NCI-H2081 treated with DMSO at 0.1 percent for 48 hours (cell line): ENCODE measurements around the gene TYW1.
"Not testable (repeated sequence)": the region's sequence is repeated elsewhere in the genome, so short reads cannot be mapped to it uniquely, and the experiment has no call there.

Experiments
- DNase-seq: peaks from one replicate; lab custom pipeline; 2025; lab: John Stamatoyannopoulos, UW

Gene TYW1

GRCh38 chr7:67045496-67045995 lies 48.9 kb downstream of the TYW1 start:
- DNase-seq, result no peak

- not testable (repeated sequence) for DNase-seq
These were observed 50.2 kb downstream of the TYW1 start for GRCh38 chr7:67046819-67047218.

- DNase-seq, result not testable (repeated sequence)
These were observed 53.3 kb downstream of the TYW1 start for GRCh38 chr7:67049908-67050307.

- not testable (repeated sequence) for DNase-seq
These were observed 55.5 kb downstream of the TYW1 start for GRCh38 chr7:67052161-67052560.

DNA sequence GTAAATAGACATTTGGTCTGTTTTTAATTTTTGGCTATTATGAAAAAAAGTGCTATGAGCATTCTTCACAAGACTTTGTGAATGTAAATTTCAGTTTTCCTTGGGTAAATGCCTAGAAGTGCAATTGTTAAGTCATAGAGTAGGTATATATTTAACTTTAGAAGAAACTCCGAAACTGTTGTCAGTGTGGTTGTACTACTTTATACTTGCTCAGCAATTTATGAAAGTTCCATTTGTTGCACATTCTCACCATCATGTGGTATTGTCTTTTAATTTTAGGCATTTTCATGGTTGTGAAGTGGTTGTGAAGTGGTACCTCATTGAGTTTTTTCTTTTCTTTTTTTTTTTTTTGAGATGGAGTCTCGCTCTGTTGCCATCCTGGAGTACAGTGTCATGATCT lies 60.0 kb downstream of the TYW1 start:
- DNase-seq, result no peak

DNA sequence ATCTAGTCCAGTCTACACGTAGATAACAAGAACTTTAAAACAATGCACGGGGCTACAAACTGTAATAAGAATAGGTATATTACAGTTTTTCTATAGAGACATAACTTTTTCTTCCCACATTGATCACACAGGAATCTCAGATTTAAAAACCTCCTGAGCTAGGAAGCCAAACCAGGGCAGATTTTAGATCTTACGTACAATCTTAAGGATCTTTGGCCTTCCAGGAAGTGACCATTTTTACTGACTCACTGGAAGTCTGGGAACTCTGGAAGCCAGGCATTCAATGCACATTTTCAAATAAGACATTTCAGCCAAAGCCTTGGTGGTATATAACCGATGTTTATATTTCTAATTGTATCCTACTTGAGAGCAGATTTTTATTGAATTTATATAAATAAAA lies 64.7 kb downstream of the TYW1 start:
- DNase-seq, result not testable (repeated sequence)

DNA sequence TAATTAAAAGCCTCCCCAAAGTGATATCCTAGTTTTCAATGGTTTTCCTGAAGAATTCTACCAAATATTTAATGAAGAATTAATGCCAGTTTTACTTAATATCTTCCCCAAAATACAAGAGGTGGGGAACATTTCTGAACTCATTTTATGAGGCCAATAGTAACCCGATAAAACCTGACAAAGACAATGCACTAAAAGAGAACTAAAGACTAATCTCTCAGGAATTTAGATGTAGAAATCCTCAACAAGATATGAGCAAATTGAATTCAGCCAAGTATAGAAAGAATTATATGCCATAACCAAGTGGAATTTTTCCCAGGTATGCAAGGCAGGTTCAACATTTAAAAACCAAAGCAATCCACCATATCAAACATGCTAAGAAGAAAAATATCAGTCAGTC lies 66.2 kb downstream of the TYW1 start:
- DNase-seq, result not testable (repeated sequence)

DNA sequence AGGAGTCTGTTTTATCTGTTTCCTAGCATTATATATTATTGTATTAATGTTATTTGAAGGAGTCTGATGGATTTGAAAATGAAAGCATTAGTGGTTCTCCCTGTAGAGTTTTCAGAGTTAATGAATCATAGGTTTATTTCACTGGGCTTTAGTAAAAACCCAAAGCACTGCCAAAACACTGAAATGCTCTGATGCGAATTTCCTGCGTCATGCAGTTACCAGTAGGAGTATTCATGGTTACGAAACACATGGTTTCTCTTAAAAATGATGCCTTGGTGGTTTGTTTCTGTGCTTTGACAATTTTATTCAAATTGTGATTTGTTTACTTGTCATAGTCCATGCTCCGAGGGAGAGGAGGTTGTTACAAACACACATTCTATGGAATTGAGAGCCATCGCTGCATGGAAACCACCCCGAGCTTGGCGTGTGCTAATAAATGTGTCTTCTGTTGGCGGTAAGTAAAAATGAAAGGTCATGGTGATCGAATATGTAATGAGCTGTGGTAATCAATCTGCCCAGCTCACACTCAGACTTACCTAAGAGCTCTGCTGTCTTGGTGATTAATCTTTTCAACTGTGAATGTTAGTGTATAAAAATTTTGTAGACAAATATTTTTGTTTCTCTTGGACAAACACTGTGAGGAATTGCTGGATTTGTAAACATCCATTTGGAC lies 70.5 kb downstream of the TYW1 start:
- DNase-seq, result not testable (repeated sequence)

DNA sequence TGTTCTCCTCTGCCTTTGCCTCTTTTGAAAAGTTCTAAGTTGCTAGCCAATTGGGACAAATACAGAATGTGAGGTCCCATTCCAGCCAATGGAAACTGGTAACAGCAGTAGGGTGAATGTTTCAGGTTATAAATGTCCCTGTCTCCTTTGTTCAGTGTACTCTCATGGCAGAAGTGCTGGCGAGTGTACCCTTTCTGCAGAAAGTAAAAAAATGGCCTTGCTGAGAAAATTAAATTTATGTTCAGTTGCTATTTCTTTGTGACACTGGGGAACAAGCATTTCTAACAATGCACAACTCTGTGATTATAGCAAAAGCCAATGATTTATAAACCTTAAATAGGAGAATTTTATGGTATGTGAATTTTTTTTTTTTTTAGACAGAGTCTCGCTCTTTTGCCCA lies 79.5 kb downstream of the TYW1 start:
- DNase-seq, result not testable (repeated sequence)

DNA sequence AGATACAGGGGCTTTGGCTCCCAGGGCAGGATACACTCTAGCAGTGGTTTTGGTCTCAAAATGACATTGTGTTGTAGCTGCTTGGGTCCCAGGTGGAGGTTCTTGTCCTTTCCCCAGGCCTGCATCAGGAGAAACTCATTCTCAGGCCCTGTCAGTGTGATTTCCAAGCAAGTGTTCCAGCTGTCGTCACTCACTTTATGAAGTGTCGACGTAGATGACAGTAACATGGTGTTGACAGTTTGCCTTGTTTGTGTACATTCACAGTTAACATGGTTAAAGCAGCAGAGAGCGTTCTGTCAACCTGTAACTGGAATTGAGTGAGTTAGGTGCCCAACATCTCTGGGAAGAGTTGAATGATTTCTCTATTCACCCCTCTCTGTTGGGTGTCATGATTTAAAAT lies 86.2 kb downstream of the TYW1 start:
- DNase-seq, result not testable (repeated sequence)

DNA sequence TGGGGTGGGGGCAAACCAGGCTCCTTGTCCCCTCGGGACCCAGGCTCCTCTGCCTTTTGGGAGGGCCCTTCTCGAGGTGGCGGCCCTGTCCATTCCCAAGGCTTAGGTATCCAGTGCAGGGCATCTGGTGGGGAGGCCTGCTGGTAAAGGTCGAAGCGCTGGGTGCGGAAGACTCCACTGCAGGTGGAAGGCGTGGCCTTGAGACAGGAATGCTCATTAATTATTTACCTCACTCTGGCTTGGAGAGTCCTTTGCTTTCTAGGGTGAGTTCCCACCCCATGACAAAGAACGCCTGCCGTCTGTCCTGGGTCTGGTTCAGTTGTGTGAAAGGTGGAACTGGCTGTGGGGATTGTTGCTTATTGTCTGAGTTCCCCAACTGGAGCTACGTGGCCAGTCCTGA lies 92.6 kb downstream of the TYW1 start:
- DNase-seq, result not testable (repeated sequence)

- not testable (repeated sequence) for DNase-seq
These were observed 94.4 kb downstream of the TYW1 start for GRCh38 chr7:67091053-67091452.

DNA sequence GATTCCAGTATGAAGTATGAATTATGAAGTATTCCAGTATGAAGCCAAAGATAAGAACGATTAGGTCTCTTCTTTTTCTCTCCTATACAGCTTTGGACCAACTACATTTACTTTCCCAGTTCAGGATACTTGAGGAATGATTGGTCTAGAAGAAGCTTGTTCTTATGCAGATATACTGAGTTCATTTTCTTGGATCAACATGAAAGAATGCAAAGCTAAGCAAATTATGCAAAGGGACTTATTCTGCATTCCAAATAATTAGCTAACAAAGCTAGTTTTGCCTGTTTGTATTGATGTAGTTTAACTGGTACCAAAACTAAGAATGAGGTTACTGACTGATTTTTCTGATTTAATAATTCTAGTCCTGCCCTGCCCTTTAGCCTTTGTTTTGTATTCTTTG lies 101.4 kb downstream of the TYW1 start:
- DNase-seq, result not testable (repeated sequence)

DNA sequence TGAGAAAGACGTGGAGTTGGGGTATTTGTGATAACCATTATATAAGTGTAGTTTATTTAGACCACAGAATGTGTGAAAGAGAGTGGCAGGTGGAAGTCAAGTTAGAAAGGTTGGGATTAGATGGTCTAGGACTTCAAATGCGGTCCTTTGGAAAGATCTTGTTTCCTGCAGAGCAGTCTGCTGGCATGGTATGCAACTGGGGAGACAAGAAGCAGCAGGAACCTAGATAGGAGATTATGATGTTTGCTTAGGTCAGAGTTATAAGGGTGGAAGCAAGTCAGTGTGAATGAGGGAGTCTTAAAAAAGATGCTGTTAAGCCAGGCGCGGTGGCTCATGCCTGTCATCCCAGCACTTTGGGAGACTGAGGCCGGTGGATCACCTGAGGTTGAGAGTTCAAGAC lies 102.8 kb downstream of the TYW1 start:
- not testable (repeated sequence) for DNase-seq

DNA sequence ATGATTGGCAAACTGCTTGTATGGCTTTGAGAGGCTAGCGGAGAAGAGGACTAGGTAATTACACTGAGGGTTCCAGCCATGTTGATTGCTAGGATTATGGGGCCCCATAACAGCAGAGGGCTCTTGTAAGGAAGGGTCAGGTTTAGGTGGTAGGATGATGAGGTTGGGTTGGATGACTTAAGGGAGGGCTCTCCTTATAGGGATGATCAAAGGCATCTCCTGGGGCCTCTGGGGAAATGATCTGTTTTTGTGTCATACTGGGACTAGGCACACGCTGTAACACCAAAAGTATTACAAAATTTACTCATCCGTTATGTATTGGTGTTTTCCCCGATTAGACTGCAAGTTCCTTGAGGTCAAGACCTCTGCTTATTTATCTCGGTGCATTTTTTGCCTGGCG lies 103.4 kb downstream of the TYW1 start:
- not testable (repeated sequence) for DNase-seq

GRCh38 chr7:67100956-67101361 lies 104.3 kb downstream of the TYW1 start:
- no peak for DNase-seq

DNA sequence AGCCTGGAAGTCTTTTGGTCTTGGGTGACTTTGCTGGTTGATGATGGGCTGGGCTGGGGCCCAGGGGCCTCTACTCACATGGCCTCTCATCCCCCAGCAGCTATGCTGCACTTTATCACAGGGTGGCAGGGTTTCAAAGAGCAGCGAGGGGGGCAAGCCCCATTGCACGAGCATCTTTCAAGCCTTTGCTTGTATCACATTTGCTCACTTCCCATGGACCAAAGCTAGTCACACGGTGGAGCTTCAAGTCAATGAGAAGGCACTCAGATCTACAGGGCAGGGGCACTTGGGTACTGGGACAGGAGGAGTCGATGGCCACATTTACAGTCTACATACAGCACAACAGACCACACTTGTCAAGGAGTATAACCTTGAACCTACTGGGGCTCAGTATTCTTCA lies 108.3 kb downstream of the TYW1 start:
- DNase-seq, result not testable (repeated sequence)

- no peak for DNase-seq
These were observed 108.7 kb downstream of the TYW1 start for GRCh38 chr7:67105377-67105776.

DNA sequence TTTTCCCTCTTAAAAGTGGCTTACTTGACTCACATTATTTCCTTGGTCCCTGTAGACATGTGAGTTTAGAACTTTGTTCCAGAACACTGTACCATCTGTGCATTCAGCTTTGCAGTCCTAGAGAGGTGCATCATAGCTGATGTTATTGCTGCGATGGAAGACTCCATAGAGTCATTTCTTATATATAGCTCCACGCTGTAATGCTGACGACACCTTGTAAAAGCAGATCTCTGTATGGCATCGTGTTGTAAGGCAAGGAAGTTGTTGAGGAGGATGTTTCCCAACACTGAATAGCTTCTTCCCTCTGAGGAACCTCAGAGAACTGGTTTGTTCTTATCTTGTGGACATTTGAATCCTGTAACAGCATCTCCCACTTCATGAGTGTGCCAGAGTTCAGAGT lies 109.6 kb downstream of the TYW1 start:
- DNase-seq, result not testable (repeated sequence)

GRCh38 chr7:67111342-67111741 lies 114.7 kb downstream of the TYW1 start:
- not testable (repeated sequence) for DNase-seq

GRCh38 chr7:67114483-67115246 lies 118.0 kb downstream of the TYW1 start:
- not testable (repeated sequence) for DNase-seq

DNA sequence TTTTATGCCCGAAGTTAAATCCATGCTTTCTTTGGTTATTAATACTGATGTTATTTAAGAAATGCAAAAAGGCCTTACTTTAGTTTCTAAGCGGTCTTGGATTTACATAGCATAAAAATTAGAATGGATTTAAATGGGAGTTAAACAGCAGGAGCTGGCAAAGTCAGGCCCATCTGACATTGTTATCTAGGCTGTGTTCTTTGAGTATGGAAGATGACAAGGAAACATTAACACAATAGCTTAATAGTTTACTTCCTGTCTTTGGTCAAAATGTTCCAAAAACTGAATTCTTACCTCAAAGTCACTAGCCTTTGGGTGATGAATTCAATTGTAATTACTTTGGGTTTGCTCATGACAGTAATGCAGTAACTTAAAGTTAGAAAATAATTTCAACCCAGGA lies 123.9 kb downstream of the TYW1 start:
- DNase-seq, result not testable (repeated sequence)

- not testable (repeated sequence) for DNase-seq
These were observed 131.6 kb downstream of the TYW1 start for GRCh38 chr7:67128257-67128656.
